Occipital lobe (tissue), 2 donors: ENCODE data around the gene INSL3. TPM values are rescaled to one million over a fixed set of nuclear protein-coding genes. Genes with fewer than 3 reads are reported as not detected.
"Not testable (repeated sequence)": the region's sequence is repeated elsewhere in the genome, so short reads cannot be mapped to it uniquely, and the experiment has no call there.

ENCODE experiments used
- DNase-seq: peaks from one replicate; lab custom pipeline; 2025; lab: John Stamatoyannopoulos, UW
- total RNA-seq: library from RNA; depleted of rRNA; stranded (reverse); fragments of >200 nt; gene quantifications from one replicate; pipeline ENCODE4 v1.2.3, GENCODE V29; 2014

Gene INSL3
- total RNA-seq, 1 donor from 2014 or later, result not detected

GRCh38 chr19:17817668-17818363 is 3.5 kb downstream of the INSL3 start:
- DNase-seq, result no peak

- no peak for DNase-seq
Measured at GRCh38 chr19:17812099-17812498, 9.2 kb downstream of the INSL3 start.

- DNase-seq, result no peak
Measured at GRCh38 chr19:17811681-17812080, 9.6 kb downstream of the INSL3 start.

- DNase-seq, result no peak
Measured at GRCh38 chr19:17811103-17811502, 10.2 kb downstream of the INSL3 start.

- DNase-seq, result no peak
Measured at GRCh38 chr19:17807731-17808316, 13.5 kb downstream of the INSL3 start.

GRCh38 chr19:17806945-17807344 is 14.4 kb downstream of the INSL3 start:
- DNase-seq, result no peak

GRCh38 chr19:17805427-17805826 is 15.9 kb downstream of the INSL3 start:
- no peak for DNase-seq

- DNase-seq, result no peak
Measured at GRCh38 chr19:17803264-17803896, 17.9 kb downstream of the INSL3 start.

- no peak for DNase-seq
Measured at GRCh38 chr19:17802137-17802858, 19.0 kb downstream of the INSL3 start.

GRCh38 chr19:17798599-17798998 is 22.7 kb downstream of the INSL3 start:
- DNase-seq, result not testable (repeated sequence)

GRCh38 chr19:17797424-17798201 is 23.7 kb downstream of the INSL3 start:
- DNase-seq, result no peak

- DNase-seq, result no peak
Measured at GRCh38 chr19:17796838-17797423, 24.4 kb downstream of the INSL3 start.

GRCh38 chr19:17796013-17796837 is 25.1 kb downstream of the INSL3 start:
- no peak for DNase-seq

- DNase-seq, result no peak
Measured at GRCh38 chr19:17795495-17795856, 25.8 kb downstream of the INSL3 start.

GRCh38 chr19:17794731-17795494 is 26.4 kb downstream of the INSL3 start, which contains the start of gene B3GNT3:
B3GNT3 (plus strand) TSS chr19:17795138; CDS start chr19:17807808, 12,670 bp downstream.
- DNase-seq, result no peak

GRCh38 chr19:17794412-17794730 is 26.9 kb downstream of the INSL3 start:
- no peak for DNase-seq

GRCh38 chr19:17790059-17790780 is 31.1 kb downstream of the INSL3 start:
- DNase-seq, result no peak

- no peak for DNase-seq
Measured at GRCh38 chr19:17788632-17789031, 32.7 kb downstream of the INSL3 start.
